Measurements from ENCODE around the gene CRABP1.

The CRABP1 gene

DNA sequence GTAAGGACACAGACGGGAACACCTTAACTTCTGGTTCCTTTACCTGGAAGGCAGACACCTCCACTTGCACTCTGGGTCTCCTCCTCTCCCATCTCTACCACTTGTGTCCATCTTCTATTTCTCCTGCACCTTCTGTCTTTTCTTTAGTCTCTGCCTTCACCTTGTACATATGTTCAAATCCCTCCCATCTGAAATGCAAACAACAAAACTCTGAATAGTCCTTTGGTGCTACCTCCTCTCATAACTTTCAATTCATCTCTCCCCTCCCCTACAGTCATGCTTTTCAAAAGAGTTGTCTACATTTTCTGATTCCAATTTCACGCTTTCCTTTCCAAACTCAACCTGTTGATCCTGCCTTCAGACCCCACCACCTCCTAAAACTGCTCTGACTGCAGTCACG is 5.3 kb upstream of the CRABP1 start:
- TF ChIP-seq CTCF (IDR thresholded peaks at IDR 0.05; ENCODE audit: borderline replicate concordance, insufficient read depth, low read depth, low read length), result no peak
- no peak overlapping the region for H3K4me3 ChIP-seq (ENCODE audit: low read depth, low read length)

- H3K4me3 ChIP-seq (ENCODE audit: low read depth, low read length), result no peak overlapping the region
- no peak for TF ChIP-seq CTCF (IDR thresholded peaks at IDR 0.05; ENCODE audit: borderline replicate concordance, insufficient read depth, low read depth, low read length)
These were observed 4.2 kb upstream of the CRABP1 start for GRCh38 chr15:78335985-78336384.

DNA sequence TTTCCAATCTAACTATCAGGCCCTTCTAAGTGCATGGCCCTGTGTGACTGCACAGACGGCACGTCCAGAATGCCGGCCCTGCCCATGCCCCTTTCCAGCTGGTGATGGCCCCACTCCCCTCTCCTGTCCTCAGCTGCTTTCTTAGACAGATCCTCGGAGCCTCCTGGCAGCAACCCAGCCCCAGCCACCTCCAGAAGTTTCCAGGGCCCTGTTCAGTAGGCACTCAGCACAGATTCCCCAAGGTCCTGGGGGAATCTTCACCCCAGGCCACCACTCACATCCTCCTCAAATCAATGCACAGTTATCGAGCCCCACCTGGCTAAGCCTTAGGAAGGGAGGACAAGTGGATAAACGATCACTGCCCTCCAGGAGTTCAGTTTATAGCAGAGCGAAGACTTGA is 1.4 kb upstream of the CRABP1 start:
- H3K4me3 ChIP-seq (ENCODE audit: low read depth, low read length), result no peak overlapping the region
- TF ChIP-seq CTCF (IDR thresholded peaks at IDR 0.05; ENCODE audit: borderline replicate concordance, insufficient read depth, low read depth, low read length), result no peak

DNA sequence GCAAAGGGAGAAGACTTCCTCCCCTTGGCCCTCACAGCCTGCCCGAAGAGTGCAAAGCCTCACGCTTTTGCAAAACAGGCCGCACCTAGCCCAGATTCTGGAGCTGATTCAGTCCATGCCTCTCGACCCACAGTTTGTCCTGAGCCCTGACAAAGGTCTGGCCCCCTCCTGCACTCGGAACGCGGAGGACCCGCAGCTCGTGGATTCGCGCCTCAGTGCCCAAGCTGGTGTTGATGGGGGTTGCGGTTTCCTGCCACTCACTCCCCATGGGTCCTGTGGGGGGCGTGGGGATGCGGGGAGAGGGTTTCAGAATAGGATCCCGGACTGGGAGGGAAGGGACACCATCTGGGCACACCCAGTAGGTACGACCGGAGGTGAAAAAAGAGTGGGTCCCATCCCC is 594 bp upstream of the CRABP1 start:
- no peak for TF ChIP-seq CTCF (IDR thresholded peaks at IDR 0.05; ENCODE audit: borderline replicate concordance, insufficient read depth, low read depth, low read length)
- H3K4me3 ChIP-seq (ENCODE audit: low read depth, low read length), result no peak overlapping the region

DNA sequence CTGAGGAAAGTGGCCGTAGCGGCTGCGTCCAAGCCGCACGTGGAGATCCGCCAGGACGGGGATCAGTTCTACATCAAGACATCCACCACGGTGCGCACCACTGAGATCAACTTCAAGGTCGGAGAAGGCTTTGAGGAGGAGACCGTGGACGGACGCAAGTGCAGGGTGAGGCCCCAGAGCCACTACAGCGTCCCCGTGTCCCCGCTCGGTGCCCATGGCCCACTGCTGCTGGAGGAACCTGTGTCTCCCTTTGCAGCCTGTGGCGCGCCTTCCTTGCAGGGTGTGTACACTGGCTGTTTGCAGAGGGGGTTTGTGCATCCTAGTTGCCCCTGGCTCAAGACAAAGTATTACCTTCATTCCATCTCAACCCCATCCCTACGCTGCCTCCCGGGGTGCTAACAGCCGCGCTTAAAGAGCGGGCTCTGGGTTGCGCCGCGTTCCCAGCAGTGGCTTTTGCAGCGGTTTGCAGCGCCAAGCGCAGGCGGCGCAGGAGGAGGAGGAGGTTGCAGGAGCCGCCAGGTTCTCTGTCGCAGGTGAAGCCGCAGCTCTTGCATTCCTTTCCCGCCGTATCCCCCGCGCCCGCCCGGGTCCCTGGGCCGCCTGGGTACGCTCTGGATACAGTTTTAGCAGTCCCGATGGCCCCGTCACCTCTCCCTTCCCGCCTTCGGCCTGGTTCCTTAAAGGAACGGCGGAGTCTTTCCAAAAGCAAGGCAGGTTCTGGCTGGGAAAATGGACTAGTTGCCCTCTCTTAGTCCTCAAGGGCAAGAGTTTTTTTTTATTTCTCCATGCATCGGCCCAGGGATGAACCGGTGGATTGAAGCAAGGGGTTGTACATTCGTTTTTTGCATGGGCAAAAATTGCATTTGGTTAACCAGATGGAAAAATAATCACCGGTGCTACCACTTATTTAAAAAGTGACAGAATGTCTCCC is 1.2 kb downstream of the CRABP1 start:
- TF ChIP-seq CTCF (IDR thresholded peaks at IDR 0.05; ENCODE audit: borderline replicate concordance, insufficient read depth, low read depth, low read length), result no peak
- H3K4me3 ChIP-seq (ENCODE audit: low read depth, low read length), result no peak overlapping the region

- no peak for TF ChIP-seq CTCF (IDR thresholded peaks at IDR 0.05; ENCODE audit: borderline replicate concordance, insufficient read depth, low read depth, low read length)
- no peak overlapping the region for H3K4me3 ChIP-seq (ENCODE audit: low read depth, low read length)
These were observed 1.9 kb downstream of the CRABP1 start for GRCh38 chr15:78342021-78342420.
